ENCODE data around the gene PLEKHG5.
A peak's percentile ranks its signal among the peaks of the same experiment; 100 is the strongest.

PLEKHG5 gene

GRCh38 chr1:6475381-6476133 is 15.9 kb downstream of the PLEKHG5 start:
- no peak for DNase-seq

GRCh38 chr1:6474815-6475282 is 16.6 kb downstream of the PLEKHG5 start:
- no peak for DNase-seq

GRCh38 chr1:6473974-6474814 is 17.3 kb downstream of the PLEKHG5 start:
- DNase-seq, result no peak

GRCh38 chr1:6473156-6473555 is 18.3 kb downstream of the PLEKHG5 start:
- DNase-seq, result no peak

GRCh38 chr1:6472391-6472790 is 19.1 kb downstream of the PLEKHG5 start:
- DNase-seq, result no peak

GRCh38 chr1:6471970-6472368 is 19.5 kb downstream of the PLEKHG5 start:
- no peak for DNase-seq

- DNase-seq, result peak; percentile 38
Measured at GRCh38 chr1:6471086-6471969, 20.1 kb downstream of the PLEKHG5 start.

- no peak for DNase-seq
Measured at GRCh38 chr1:6470132-6471085, 21.1 kb downstream of the PLEKHG5 start.

GRCh38 chr1:6468729-6469461 is 22.6 kb downstream of the PLEKHG5 start:
- no peak for DNase-seq

- DNase-seq, result no peak
Measured at GRCh38 chr1:6467744-6468688, 23.5 kb downstream of the PLEKHG5 start.

- DNase-seq, result no peak
Measured at GRCh38 chr1:6467224-6467623, 24.2 kb downstream of the PLEKHG5 start.

GRCh38 chr1:6466751-6467150 is 24.7 kb downstream of the PLEKHG5 start:
- DNase-seq, result no peak

GRCh38 chr1:6466023-6466422 is 25.4 kb downstream of the PLEKHG5 start, which contains the start of gene TNFRSF25:
Gene TNFRSF25 (minus strand): TSS chr1:6466173. CDS start chr1:6466107, 66 bp downstream.
- DNase-seq, result no peak

GRCh38 chr1:6465461-6466005 is 25.9 kb downstream of the PLEKHG5 start:
- DNase-seq, result no peak

GRCh38 chr1:6464915-6465314 is 26.6 kb downstream of the PLEKHG5 start:
- DNase-seq, result no peak

GRCh38 chr1:6464514-6464836 is 27.0 kb downstream of the PLEKHG5 start:
- no peak for DNase-seq

- DNase-seq, result no peak
Measured at GRCh38 chr1:6463120-6463412, 28.4 kb downstream of the PLEKHG5 start.

GRCh38 chr1:6462412-6463119 is 28.9 kb downstream of the PLEKHG5 start:
- DNase-seq, result no peak

All from NCI-H1048 (cell line).